UCSD-AML1 (cell line): ENCODE data around the gene PTPN23.
"Not testable (repeated sequence)": the region's sequence is repeated elsewhere in the genome, so short reads cannot be mapped to it uniquely, and the experiment has no call there.

ENCODE experiments used
- DNase-seq: peaks from one replicate; lab custom pipeline; 2025; ENCODE audit not compliant: unreplicated experiment; lab: John Stamatoyannopoulos, UW

The PTPN23 gene

GRCh38 chr3:47367631-47368030 is 13.2 kb upstream of the PTPN23 start:
- no peak for DNase-seq

- not testable (repeated sequence) for DNase-seq
These were observed 10.8 kb upstream of the PTPN23 start for GRCh38 chr3:47370020-47370419.

- DNase-seq = no peak
These were observed 9.7 kb upstream of the PTPN23 start for GRCh38 chr3:47370887-47371697.

- DNase-seq = no peak
These were observed 6.2 kb upstream of the PTPN23 start for GRCh38 chr3:47374587-47374986.

GRCh38 chr3:47376393-47376792 is 4.4 kb upstream of the PTPN23 start:
- DNase-seq = no peak

GRCh38 chr3:47377186-47377585 is 3.6 kb upstream of the PTPN23 start:
- DNase-seq = no peak

GRCh38 chr3:47378869-47379268 is 2.0 kb upstream of the PTPN23 start:
- DNase-seq = no peak

GRCh38 chr3:47379411-47379899 is 1.4 kb upstream of the PTPN23 start:
- no peak for DNase-seq

GRCh38 chr3:47380026-47380600 is 708 bp upstream of the PTPN23 start:
- no peak for DNase-seq

GRCh38 chr3:47381317-47382157 is 716 bp downstream of the PTPN23 start:
- DNase-seq = peak; percentile 88

- no peak for DNase-seq
These were observed 3.6 kb downstream of the PTPN23 start for GRCh38 chr3:47384425-47384824.

GRCh38 chr3:47385007-47385406 is 4.2 kb downstream of the PTPN23 start:
- no peak for DNase-seq

- no peak for DNase-seq
These were observed 5.0 kb downstream of the PTPN23 start for GRCh38 chr3:47385796-47386195.

GRCh38 chr3:47392933-47393332 is 12.1 kb downstream of the PTPN23 start:
- DNase-seq = no peak

GRCh38 chr3:47394140-47394870 is 13.5 kb downstream of the PTPN23 start:
- no peak for DNase-seq

- no peak for DNase-seq
These were observed 14.1 kb downstream of the PTPN23 start for GRCh38 chr3:47394881-47395280.

- DNase-seq = no peak
These were observed 17.4 kb downstream of the PTPN23 start for GRCh38 chr3:47398228-47398627.

- no peak for DNase-seq
These were observed 18.2 kb downstream of the PTPN23 start for GRCh38 chr3:47399016-47399415.

- DNase-seq = no peak
These were observed 18.9 kb downstream of the PTPN23 start for GRCh38 chr3:47399531-47400270.

GRCh38 chr3:47404431-47404876 is 23.6 kb downstream of the PTPN23 start:
- no peak for DNase-seq
